NCI-H2081 (cell line): ENCODE measurements around the gene TXNDC11.
A peak's percentile ranks its signal among the peaks of the same experiment; 100 is the strongest.

Experiments used
- DNase-seq, 2 experiments: peaks; one replicate each; lab custom pipeline; 2025; lab: John Stamatoyannopoulos, UW

TXNDC11 gene

GRCh38 chr16:11722468-11722808 lies 20.2 kb downstream of the TXNDC11 start:
- no peak for DNase-seq

GRCh38 chr16:11721781-11722467 lies 20.7 kb downstream of the TXNDC11 start:
- DNase-seq, result no peak

GRCh38 chr16:11719762-11720161 lies 22.9 kb downstream of the TXNDC11 start:
- DNase-seq, result no peak

DNA sequence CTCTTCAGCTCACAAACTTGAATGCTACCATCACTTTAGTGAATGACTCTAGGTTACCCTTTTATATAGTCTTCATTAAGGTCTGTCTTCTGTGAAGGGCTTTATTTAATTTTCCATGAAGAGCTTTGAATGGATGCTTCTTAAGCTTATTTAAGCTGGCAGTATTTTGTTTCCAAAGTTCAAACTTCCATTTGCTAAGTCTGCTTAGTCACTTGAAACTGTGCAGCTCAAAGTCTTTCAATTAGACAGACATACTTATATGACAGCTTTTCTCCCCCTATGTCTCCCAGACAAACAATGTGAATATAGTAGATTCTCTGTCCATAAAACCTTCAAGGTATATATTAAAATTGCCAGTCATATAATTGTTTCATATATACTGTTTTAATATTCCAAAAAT lies 23.5 kb downstream of the TXNDC11 start:
- no peak for DNase-seq

DNA sequence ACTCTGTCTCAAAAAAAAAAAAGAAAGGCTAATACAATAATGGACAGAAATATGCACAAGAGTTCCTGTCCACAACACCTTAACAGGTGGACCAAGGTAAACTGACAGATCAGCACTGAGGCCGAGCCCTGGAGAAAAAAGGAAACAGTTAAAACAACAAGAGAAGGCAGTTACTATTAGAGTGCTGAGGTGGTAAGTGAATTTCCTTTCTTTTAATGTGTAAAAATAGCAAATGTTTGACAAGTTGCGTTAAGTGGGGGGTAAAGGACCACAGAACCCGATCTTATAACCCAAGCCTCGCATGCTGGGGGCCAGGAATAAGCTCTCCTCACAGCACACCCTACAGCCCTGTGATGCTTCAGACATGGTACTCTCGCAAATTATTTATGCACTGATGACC lies 24.8 kb downstream of the TXNDC11 start:
- DNase-seq, result no peak

DNA sequence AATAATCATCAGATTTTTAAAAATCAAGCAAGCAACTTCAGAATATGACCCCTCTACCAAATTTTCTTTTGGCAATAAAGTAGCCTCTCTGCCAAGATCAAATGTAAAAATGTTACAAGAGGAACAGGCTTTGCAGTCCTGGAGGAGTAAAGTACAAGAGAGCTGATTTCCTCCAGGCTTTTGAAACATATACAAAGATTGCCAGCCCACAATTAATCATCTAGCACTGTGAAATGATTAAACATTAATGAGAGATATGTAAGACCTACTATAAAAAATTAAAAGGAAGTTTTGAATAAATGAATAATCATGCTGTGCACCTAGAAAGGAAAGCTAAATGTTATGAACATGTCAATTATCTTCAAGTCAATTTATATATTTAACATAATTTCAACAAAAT lies 26.3 kb downstream of the TXNDC11 start:
- DNase-seq, result no peak

- no peak for DNase-seq
Observed at GRCh38 chr16:11715246-11715947, 27.3 kb downstream of the TXNDC11 start.

DNA sequence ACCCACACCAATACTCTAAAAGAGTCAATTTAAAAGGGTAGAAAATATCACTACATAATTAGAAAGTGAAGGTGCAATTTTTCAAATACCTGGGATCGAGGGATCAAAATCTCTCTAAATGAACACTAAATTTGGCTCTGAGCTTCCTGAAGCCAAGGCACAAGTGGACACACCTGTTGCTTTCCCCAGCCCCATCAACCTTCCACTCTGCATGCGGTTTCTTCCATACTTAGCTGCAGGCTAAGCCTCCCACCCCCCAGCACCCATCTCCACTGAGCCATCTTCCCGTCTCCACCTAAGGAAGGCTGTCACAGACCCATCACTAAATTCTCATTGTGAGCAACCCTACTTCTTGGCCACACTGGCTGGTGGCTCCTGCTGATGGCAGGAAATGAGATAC lies 30.5 kb downstream of the TXNDC11 start:
- no peak for DNase-seq

- DNase-seq, result no peak
Observed at GRCh38 chr16:11711662-11712061, 31.0 kb downstream of the TXNDC11 start.

DNA sequence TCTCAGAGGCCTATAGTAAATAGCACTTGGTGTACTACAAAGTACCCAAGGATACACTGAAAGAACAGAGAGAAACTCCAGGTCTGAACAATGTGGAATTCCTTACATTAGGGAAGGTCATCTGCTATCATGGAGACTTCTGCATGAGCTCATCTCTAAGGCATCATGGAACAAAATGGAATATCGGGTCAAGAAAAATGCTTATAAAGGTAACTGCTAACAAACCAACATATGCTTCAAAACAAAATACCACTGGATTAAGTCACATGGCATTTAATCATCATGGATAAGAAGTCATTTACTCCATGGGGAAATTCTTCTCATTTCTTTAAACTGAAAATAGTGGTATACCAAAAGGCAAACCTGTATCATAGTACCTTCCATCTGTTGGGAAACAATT lies 34.2 kb downstream of the TXNDC11 start:
- no peak for DNase-seq

GRCh38 chr16:11707679-11708197 lies 34.9 kb downstream of the TXNDC11 start:
- no peak for DNase-seq

DNA sequence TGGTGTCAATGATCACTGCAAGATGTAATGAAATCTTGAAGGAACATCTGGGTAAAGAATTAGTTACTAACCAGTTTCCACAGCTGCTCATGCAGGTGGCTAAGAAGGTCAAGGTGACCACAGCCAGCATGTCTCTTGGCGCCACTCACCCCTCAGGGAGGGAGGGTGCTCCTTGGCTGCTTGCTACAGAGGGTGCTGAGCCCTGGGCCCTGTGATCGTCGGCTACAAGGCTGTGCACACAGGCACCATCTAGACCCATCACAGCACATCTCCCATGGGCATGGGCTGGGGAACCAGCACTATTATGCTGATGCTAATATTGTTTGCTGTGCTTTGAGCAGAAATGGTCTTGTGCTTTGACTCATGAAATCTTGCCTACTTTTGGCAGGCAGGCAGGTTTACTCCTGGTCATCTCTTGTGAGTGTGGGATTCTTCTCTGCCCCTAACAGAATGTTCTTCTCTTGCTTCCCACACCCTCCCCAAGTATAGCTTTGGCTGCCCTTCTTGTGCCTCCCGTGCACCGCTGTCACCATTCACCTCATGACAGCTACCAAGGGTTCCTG lies 36.4 kb downstream of the TXNDC11 start:
- DNase-seq, result no peak

- no peak for DNase-seq
Observed at GRCh38 chr16:11705311-11706025, 37.2 kb downstream of the TXNDC11 start.

- no peak for DNase-seq
Observed at GRCh38 chr16:11700264-11701029, 42.2 kb downstream of the TXNDC11 start.

DNA sequence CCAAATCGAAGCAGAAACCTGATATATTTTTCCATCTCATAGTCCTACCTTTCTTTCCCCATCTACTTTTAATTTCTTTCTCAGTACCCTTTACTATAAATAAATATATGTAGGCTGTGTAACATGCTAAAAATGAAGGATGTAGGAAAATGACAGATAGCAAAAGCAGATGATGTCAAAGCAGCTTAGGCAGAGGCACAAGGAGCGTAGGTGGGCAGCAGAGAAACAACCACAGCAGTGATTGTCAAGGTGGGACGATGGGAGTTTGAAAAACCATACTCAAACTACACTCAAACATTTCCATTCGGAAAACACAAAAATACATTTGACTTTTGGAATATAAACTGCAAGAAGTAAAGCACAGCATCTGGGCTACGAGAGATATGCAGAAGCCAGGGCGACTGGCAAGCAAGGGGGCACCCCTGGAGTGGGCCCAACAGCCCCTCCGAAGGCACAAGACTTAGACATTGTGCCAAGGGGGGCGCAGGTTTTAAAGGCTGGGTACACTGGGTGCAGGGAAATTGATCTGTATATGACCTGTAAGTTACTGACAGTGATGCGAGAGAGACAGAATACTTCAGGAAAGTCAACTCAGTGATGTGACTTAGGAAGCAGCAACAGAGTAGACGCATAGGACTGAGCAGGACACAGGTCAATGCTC lies 43.3 kb downstream of the TXNDC11 start:
- DNase-seq, result no peak

GRCh38 chr16:11698271-11698689 lies 44.4 kb downstream of the TXNDC11 start:
- DNase-seq, result peak in 1 of 2 experiments; percentile 12

GRCh38 chr16:11697319-11697718 lies 45.3 kb downstream of the TXNDC11 start:
- no peak for DNase-seq

DNA sequence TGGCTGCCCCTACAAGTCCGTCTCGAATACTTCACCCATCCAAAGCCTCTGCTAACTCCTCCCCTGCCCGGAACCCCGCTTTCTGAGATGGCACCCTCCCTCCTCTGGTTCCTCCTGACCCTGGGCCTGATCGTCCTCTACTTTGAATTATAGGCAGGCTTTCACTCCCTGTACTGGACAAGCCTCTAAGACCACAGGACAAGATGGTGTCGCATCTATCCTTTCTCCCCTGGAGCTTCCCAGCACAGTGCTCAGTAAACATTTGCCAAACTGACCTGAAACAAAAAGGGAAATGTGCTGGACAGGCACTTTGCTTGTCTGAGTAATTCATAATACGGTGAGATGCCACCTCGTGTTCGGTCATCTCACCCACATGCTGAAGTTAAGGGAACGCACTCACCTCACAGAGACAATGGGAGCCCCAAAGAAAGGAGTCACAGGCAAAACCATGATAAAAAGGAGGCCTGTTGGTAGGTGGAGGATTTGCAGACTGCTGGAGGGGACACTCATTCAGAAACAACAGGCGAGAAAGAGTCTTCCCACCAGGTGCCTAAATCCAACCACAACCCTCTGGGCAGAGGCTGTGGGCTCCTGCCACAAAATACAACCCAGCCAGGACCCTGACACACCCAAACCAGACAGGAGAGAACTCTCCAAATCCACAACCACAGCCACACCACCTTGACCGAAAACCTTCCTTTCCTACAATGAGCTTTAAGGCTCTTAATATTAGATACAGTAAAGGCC lies 46.2 kb downstream of the TXNDC11 start:
- DNase-seq, result no peak

DNA sequence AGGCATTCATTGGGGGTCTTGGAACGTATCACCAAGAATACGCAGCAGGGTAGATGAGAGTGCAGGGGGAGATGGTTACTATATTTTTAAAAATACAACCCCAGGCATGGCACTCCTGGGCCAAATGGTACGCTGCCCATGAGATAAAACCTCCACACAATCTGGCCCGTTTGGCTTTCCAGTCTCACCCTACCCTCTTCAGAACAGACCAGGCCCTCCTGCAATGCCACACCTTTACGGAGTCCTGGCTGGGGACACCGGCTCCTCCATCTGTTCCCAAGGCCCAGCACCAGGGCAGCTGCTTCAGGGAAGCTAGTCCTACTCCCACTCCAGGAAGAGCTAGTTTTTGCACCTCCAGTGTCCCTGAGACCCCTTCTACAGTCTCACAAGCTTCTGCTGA lies 50.0 kb downstream of the TXNDC11 start:
- DNase-seq, result no peak

GRCh38 chr16:11692171-11692570 lies 50.5 kb downstream of the TXNDC11 start:
- DNase-seq, result no peak

- no peak for DNase-seq
Observed at GRCh38 chr16:11691771-11692170, 50.9 kb downstream of the TXNDC11 start.
